OCI-LY7 (cell line): ENCODE results near the gene CCDC43. TPM values are rescaled to one million over a fixed set of nuclear protein-coding genes. Genes with fewer than 3 reads are reported as not detected.

Source experiments
- BruUV-seq: library from RNA; stranded (reverse); fragments of 400-500 nt; replicated peaks from 2 replicates; lab custom pipeline; 2021; lab: Mats Ljungman, UMichigan
- CTCF ChIA-PET: fragments of 300-600 bp; sonication (Branson Sonifier 250); formaldehyde crosslinking; loops from one replicate; lab custom pipeline; 2022; ENCODE audit warnings: antibody characterized with exemption; ENCODE audit not compliant: unreplicated experiment; lab: Charles Lee
- POLR2A ChIA-PET: fragments of 300-600 bp; sonication (Branson Sonifier 250); formaldehyde crosslinking; loops from one replicate; lab custom pipeline; 2022; ENCODE audit warnings: antibody characterized with exemption; lab: Charles Lee
- DNase-seq: peaks from one replicate; pipeline ENCODE4 v3.0.0-alpha.2; 2015; ENCODE audit warnings: low spot score
- H2AFZ ChIP-seq: fragments of 200-600 bp; sonication (generic), shearing (Covaris generic); 2 replicates; pipeline ENCODE4 v1.6.1; 2014; ENCODE audit warnings: mild to moderate bottlenecking, antibody characterized with exemption, low read length, moderate library complexity
- H3K27ac ChIP-seq: fragments of 200-600 bp; sonication (generic); 2 replicates; pipeline ENCODE4 v1.5.1; 2014; ENCODE audit warnings: mixed run types, low read depth, mild to moderate bottlenecking, moderate library complexity, low read length, inconsistent platforms; ENCODE audit not compliant: poor library complexity, severe bottlenecking
- H3K36me3 ChIP-seq: fragments of 200-600 bp; sonication (generic); 2 replicates; pipeline ENCODE4 v1.6.1; 2014; ENCODE audit warnings: mild to moderate bottlenecking, antibody characterized with exemption, low read length, moderate library complexity, mixed read lengths; ENCODE audit not compliant: insufficient read depth
- H3K4me1 ChIP-seq: fragments of 200-600 bp; sonication (generic); 2 replicates; pipeline ENCODE4 v1.5.1; 2014; ENCODE audit warnings: mild to moderate bottlenecking, low read length; ENCODE audit not compliant: insufficient read depth, poor library complexity, severe bottlenecking
- H3K4me2 ChIP-seq: fragments of 200-600 bp; sonication (generic); 2 replicates; pipeline ENCODE4 v1.6.1; 2014; ENCODE audit warnings: mild to moderate bottlenecking, low read length
- H3K4me3 ChIP-seq: fragments of 200-600 bp; sonication (generic); 2 replicates; pipeline ENCODE4 v1.5.1; 2014; ENCODE audit warnings: mild to moderate bottlenecking, low read depth, low read length; ENCODE audit not compliant: poor library complexity, severe bottlenecking
- H3K79me2 ChIP-seq: fragments of 200-600 bp; sonication (generic); 2 replicates; pipeline ENCODE4 v1.6.1; 2016; ENCODE audit warnings: low read depth, mild to moderate bottlenecking, low read length, moderate library complexity, mixed read lengths; ENCODE audit not compliant: insufficient read depth
- H3K9me2 ChIP-seq: fragments of 200-600 bp; sonication (generic); 2 replicates; pipeline ENCODE4 v1.6.1; 2016; ENCODE audit warnings: mild to moderate bottlenecking, low read length, mixed read lengths; ENCODE audit not compliant: insufficient read depth
- H3K9me3 ChIP-seq: fragments of 200-600 bp; sonication (generic); 2 replicates; pipeline ENCODE4 v1.6.1; 2014; ENCODE audit warnings: mild to moderate bottlenecking, mixed run types, low read length, mixed read lengths
- H4K20me1 ChIP-seq: fragments of 200-600 bp; sonication (generic); 2 replicates; pipeline ENCODE4 v1.6.1; 2014; ENCODE audit warnings: mild to moderate bottlenecking, antibody characterized with exemption, low read length, moderate library complexity, mixed read lengths; ENCODE audit not compliant: insufficient read depth
- CTCF ChIP-seq: fragments of 200-600 bp; sonication (generic); conservative IDR thresholded peaks from 2 replicates; pipeline ENCODE4 v1.5.1; 2014; ENCODE audit warnings: mild to moderate bottlenecking, antibody characterized with exemption, low read length, moderate library complexity, mixed read lengths
- EZH2phosphoT487 ChIP-seq: fragments of 200-600 bp; sonication (generic); IDR thresholded peaks from 2 replicates; pipeline ENCODE4 v1.6.1; 2018; ENCODE audit warnings: low read depth, borderline replicate concordance, mild to moderate bottlenecking, mixed run types, antibody characterized with exemption, low read length, moderate library complexity, mixed read lengths
- intact Hi-C: fragments of 100-400 bp; cut with micrococcal nuclease; formaldehyde crosslinking; loops from one replicate; pipeline ENCODE4 v1.10.0; 2022; ENCODE audit not compliant: unreplicated experiment
- total RNA-seq, 2 experiments: library from RNA; depleted of rRNA in 1 of 2; stranded (reverse); fragments of >200 nt in 1 of 2; shearing (Covaris generic) in 1 of 2; gene quantifications; 2 replicates each; pipeline ENCODE4 v1.2.3, GENCODE V29; 2014 to 2022

CCDC43 gene
- total RNA-seq, 2 experiments from 2014 or later: 33.2 to 35.6 TPM

GRCh38 chr17:44648963-44649362 is 40.6 kb downstream of the CCDC43 start:
- Histone ChIP-seq H3K9me3 (no peaks in the 10 kb centered on the region), H4K20me1 (no peaks in the 10 kb centered on the region), H3K79me2 (no peaks in the 10 kb centered on the region), H3K4me1 (no peaks in the 10 kb centered on the region), H2AFZ (no peak overlapping the region), H3K4me2 (no peak overlapping the region), H3K36me3 (no peaks in the 10 kb centered on the region), H3K9me2 (no peaks in the 10 kb centered on the region), H3K27ac (no peak overlapping the region), H3K4me3 (no peak overlapping the region)
- intact Hi-C loops: no loop called here
- no peak for DNase-seq
- ChIA-PET POLR2A (no interaction called here), CTCF (no interaction called here)
- TF ChIP-seq EZH2phosphoT487 (no peak), CTCF (no peak)
- BruUV-seq: no TSS peak

GRCh38 chr17:44647736-44648135 is 41.8 kb downstream of the CCDC43 start:
- Histone ChIP-seq H3K36me3 (no peaks in the 10 kb centered on the region), H3K9me3 (no peaks in the 10 kb centered on the region), H4K20me1 (no peaks in the 10 kb centered on the region), H3K4me3 (no peak overlapping the region), H2AFZ (no peak overlapping the region), H3K4me1 (no peaks in the 10 kb centered on the region), H3K9me2 (no peaks in the 10 kb centered on the region), H3K4me2 (no peak overlapping the region), H3K27ac (no peak overlapping the region), H3K79me2 (no peaks in the 10 kb centered on the region)
- no peak for DNase-seq
- TF ChIP-seq EZH2phosphoT487: no peak
- intact Hi-C loops: no loop called here
- no TSS peak for BruUV-seq
- CTCF ChIA-PET: no interaction called here
- POLR2A ChIA-PET: interaction anchor here (0.8 kb wide), 1 partner anchor 72 kb away, joined by 5 read pairs; no protein-coding TSS in a partner anchor

- H3K36me3 ChIP-seq: no peaks in the 10 kb centered on the region
- H3K4me3 ChIP-seq: no peak overlapping the region
- H3K4me1 ChIP-seq: no peaks in the 10 kb centered on the region
- ChIA-PET POLR2A (interaction anchor here (0.6 to 0.8 kb wide), 2 partner anchors 9 to 11 kb away, joined by 3 to 4 read pairs; no protein-coding TSS in a partner anchor), CTCF (interaction anchor here (0.6 kb wide), 1 partner anchor 133 kb away, joined by 5 read pairs; no protein-coding TSS in a partner anchor)
- H3K79me2 ChIP-seq: no peaks in the 10 kb centered on the region
- BruUV-seq: no TSS peak
- no peak overlapping the region for H3K27ac ChIP-seq
- H3K4me2 ChIP-seq: no peak overlapping the region
- H3K9me2 ChIP-seq: no peaks in the 10 kb centered on the region
- intact Hi-C loops: no loop called here
- no peak overlapping the region for H2AFZ ChIP-seq
- H3K9me3 ChIP-seq: no peaks in the 10 kb centered on the region
- TF ChIP-seq EZH2phosphoT487 (no peak), CTCF (no peak)
- DNase-seq: no peak
- H4K20me1 ChIP-seq: no peaks in the 10 kb centered on the region
These were observed 43.3 kb downstream of the CCDC43 start for GRCh38 chr17:44646280-44646679.
